ENCODE data around the gene PTRH1.

Gene PTRH1

GRCh38 chr9:127679506-127679905 lies 36.0 kb downstream of the PTRH1 start:
- no peak for DNase-seq (ENCODE audit: low read depth)
- TF ChIP-seq CTCF (IDR thresholded peaks at IDR 0.05; ENCODE audit: low read depth, low read length, missing control alignments): no peak
- no peak overlapping the region for H3K4me3 ChIP-seq (ENCODE audit: low read depth, low read length)

- DNase-seq (ENCODE audit: low read depth): no peak
- H3K4me3 ChIP-seq (ENCODE audit: low read depth, low read length): no peak overlapping the region
- TF ChIP-seq CTCF (IDR thresholded peaks at IDR 0.05; ENCODE audit: low read depth, low read length, missing control alignments): no peak
These were observed 38.8 kb downstream of the PTRH1 start for GRCh38 chr9:127676638-127677037.

- TF ChIP-seq CTCF (IDR thresholded peaks at IDR 0.05; ENCODE audit: low read depth, low read length, missing control alignments): no peak
- H3K4me3 ChIP-seq (ENCODE audit: low read depth, low read length): no peak overlapping the region
- no peak for DNase-seq (ENCODE audit: low read depth)
These were observed 42.2 kb downstream of the PTRH1 start for GRCh38 chr9:127673234-127673633.

GRCh38 chr9:127667906-127668305 lies 47.6 kb downstream of the PTRH1 start:
- TF ChIP-seq CTCF (IDR thresholded peaks at IDR 0.05; ENCODE audit: low read depth, low read length, missing control alignments): no peak
- DNase-seq (ENCODE audit: low read depth): no peak
- no peak overlapping the region for H3K4me3 ChIP-seq (ENCODE audit: low read depth, low read length)

GRCh38 chr9:127667127-127667844 lies 48.2 kb downstream of the PTRH1 start:
- no peak overlapping the region for H3K4me3 ChIP-seq (ENCODE audit: low read depth, low read length)
- DNase-seq (ENCODE audit: low read depth): no peak

GRCh38 chr9:127664678-127665507 lies 50.6 kb downstream of the PTRH1 start:
- DNase-seq (ENCODE audit: low read depth): no peak
- no peak for TF ChIP-seq CTCF (IDR thresholded peaks at IDR 0.05; ENCODE audit: low read depth, low read length, missing control alignments)
- no peak overlapping the region for H3K4me3 ChIP-seq (ENCODE audit: low read depth, low read length)

More at GRCh38 chr9:127667127-127667844, 48.2 kb downstream of the PTRH1 start:
- TF ChIP-seq CTCF (IDR thresholded peaks at IDR 0.05; ENCODE audit: low read depth, low read length, missing control alignments): no peak

Measured in GM12864 (cell line).